Measurements from ENCODE around the gene HHATL. TPM values are rescaled to one million over a fixed set of nuclear protein-coding genes. Genes with fewer than 3 reads are reported as not detected.

Gene HHATL
- total RNA-seq, 2 donors from 2014 or later, result 0.28 TPM; not detected in 1

DNA sequence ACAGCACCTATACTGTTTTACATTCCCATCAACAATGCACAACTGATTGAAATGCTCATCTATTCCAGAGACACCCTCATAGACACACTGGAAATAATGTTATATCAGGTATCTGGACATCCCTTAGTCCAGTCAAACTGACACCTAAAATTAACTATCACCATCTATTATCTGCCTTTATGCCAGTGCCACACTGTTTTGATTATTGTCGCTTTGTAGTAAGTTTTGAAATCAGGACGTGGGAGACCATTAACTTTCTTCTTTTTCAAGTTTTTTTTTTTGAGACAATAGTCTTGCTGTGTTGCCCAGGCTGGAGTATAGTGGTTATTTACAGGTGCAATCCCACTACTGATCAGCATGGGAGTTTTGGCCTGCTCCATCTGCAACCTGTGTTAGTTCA lies 26.7 kb downstream of the HHATL start:
- DNase-seq (no peak), ATAC-seq (no peak)
- intact Hi-C loops (cut with DNase I, micrococcal nuclease), result no loop called here

DNA sequence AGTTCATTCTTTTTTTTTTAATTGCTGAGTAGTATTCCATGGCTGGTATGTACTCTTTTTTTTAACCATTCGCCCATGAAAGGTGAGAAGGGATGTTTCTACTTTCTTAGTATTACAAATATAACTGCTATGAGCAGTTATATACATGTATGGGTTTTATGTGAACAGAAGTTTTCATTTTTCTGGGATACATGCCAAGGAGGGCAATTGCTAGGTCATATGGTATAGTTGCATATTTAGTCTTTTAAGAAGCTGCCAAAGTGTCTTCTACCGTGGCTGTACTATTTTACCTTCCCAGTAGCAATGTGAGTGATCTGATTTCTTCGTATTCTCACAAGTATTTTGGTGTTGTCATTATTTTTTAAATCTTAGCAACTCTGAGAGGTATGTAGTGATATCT lies 28.5 kb downstream of the HHATL start:
- no peak for ATAC-seq
- DNase-seq, result no peak
- intact Hi-C loops (cut with DNase I, micrococcal nuclease), result no loop called here

DNA sequence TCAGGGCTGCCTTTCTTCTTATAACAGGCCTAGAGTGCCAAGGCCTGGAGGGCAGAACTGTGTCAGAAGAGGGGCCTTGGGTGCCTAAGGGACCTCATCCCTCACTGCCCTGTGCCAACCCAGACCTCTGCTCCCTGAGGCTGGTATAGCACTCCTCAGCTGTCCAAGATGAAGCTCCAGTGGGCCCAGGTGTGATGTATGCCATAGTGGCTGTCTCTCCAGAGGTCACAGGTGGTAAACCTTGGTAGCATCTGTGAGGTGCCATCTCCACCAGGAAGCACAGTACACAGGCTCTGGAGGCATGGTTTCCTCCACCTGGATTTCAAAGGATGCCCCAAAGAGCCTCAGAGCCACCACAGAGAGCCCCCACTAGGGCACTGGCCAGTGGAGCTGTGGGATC lies 29.5 kb downstream of the HHATL start:
- DNase-seq (peak in 1 of 2 donors; percentile 16), ATAC-seq (no peak)
- intact Hi-C loops (cut with DNase I, micrococcal nuclease), result no loop called here

DNA sequence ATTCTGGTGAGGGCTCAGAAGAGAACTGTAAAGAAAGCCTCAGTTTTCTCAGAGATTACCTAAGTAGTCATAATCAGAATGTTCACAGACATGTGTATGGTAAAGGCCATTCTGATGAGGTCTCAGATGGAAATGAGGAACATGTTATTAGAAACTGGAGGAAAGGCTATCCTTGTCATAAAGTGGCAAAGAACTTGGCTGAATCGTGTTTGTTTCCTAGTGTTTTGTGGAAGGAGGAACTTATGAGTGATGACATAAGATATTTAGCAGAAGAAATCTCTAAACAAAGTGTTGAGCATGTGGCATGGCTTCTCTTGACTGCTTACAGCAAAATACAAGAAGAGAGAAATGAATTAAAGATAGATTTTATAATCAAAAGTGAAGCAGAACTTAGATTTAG lies 30.1 kb downstream of the HHATL start:
- ATAC-seq (no peak), DNase-seq (no peak)
- intact Hi-C loops (cut with DNase I, micrococcal nuclease), result no loop called here

DNA sequence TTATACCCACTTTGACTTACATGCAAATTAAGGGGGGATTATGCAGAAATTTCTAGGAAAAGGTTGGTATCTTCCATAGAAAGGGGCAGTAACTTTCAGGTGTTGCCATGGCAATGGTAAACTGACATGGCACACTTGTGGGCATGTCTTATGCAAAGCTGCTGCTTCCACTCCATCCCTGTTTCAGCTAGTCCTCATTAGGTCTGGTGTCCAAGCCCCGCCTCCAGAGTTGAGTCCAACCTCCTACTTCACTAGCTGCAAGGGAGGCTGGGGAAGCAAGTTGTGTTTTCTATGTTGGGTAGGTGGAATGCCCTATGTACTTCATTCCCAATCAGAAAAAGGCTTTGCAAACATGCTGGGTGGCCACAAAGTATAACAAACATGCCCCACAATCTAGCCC lies 31.9 kb downstream of the HHATL start:
- intact Hi-C loops (cut with DNase I, micrococcal nuclease), result no loop called here
- DNase-seq (no peak), ATAC-seq (no peak)

DNA sequence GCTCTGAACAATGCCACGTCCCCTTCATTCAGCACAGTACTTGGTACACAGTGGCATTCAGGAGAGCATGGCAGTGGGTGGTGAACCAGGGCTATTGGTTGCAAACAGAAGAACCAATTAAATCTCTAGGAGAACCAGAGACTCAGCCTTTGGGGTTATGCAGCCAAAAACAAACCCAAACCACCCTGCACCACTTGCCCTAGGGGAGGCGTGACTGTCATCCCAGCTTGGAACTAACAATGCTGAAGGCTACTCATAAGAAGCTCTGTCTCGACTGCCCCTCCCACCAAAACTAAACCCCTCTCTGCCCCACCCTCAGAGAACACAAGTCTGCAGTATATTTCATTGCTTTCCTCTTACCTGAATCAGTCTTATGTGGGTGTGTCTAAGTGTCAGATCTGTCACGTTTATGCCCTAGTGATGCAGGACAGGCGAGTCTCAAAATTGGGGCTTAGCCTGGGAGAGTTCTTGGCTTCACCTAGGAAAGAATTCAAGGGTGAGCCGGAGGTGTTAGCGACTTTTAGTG lies 32.5 kb downstream of the HHATL start:
- no peak for DNase-seq
- intact Hi-C loops (cut with DNase I, micrococcal nuclease), result no loop called here
- no peak for ATAC-seq

DNA sequence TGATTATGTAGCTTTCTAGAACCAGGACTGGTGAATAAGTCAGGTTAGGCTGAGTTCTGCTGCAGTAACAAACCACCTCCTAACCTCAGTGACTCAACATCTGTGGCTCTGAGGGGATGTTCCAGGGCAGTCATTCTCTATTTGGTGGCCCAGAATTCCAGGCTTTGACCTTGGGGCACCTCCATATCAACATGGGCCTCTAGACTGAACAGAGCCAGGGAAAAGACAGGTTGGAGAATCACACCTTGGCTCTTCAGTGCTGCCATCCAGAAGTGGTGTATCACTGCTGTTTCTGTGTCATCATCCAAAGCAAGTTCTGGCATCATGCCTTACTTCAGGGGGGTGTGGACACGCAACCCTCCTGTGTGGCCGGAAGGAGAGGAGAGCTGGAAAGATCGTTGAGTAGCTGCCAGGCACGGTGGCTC lies 33.8 kb downstream of the HHATL start:
- DNase-seq, result no peak
- intact Hi-C loops (cut with DNase I, micrococcal nuclease), result no loop called here
- ATAC-seq, result no peak

DNA sequence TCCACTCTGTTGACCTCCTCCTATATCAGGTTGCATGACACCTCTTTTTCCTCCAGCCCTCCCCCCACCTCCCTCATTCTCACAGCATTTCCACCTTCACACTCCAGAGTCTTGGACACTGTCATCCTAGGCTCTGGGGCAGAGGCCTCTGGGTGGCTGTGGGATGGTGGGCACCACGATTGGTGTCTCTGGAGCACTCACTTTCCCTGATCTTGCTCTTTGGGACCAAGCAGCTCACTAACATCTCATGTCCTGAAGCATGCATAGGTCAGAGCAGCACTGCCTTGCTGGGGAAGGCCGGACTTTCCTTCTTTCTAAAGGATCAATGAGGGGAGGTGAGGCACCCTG lies 34.2 kb downstream of the HHATL start:
- ATAC-seq, result no peak
- DNase-seq, result no peak
- intact Hi-C loops (cut with DNase I, micrococcal nuclease), result no loop called here

DNA sequence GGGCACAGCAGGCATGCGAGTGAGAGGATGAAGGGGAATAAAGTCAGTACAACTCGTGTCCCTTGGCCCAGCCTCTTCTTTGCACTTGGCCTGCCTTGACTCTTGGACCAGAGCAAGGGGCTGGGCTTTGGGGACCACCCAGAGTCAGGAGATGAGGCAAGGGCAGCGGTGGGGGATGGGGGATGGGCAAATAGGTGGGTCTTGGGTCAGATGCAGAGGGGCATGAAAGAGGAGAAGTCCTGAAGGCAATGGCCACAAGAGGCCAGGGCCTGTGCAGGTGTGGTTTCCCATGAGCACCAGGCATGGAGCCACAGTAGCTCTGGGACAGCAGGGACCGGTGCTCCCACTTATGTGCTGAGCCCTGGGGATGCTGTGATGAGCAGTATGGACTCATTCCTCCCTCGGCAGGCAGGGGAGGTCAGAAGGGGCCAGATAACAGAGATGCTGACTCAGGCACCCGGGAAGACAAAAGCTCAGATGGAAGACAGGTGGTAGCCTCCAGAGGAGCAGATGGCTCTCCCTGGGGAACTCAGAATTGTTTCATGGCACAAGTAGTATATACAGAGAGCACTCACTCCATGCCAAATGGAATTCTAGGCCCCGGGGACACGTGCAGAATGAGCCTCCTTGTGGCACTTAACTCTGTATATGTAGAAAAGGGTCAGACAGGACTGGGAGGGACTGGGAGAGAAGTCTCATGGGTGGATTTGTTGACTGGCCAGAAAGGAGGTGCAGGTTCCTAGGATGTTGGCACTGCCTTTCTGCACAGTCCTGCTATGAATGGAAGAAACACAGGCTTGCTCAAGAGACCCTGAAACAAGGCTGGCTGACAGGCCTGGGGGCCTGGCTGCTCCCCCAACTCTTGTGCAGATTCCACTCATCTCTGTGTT lies 34.8 kb downstream of the HHATL start:
- ATAC-seq (no peak), DNase-seq (peak in 1 of 2 donors; percentile 19)
- intact Hi-C loops (cut with DNase I, micrococcal nuclease), result no loop called here

DNA sequence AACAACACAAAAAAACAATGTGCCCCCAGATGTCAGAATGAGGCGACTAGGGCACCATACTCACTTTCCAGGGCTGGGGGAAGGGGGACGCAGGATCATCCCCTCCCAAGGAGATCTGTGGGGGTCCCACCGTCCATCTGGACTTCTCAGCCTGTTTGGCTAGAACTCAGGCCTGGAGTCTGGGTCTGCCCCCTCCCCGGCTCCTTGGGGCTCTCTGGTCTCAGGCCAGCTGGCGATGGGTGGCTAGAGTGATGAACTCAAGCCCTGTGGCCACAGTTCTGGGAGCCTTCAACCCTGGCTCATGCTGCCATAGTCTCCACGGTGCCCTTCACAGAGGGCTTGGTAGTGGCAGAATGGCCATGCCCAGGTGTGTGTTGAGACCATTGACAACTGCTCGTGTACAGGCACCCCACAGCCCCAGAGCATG lies 35.5 kb downstream of the HHATL start:
- intact Hi-C loops (cut with DNase I, micrococcal nuclease), result no loop called here
- no peak for ATAC-seq
- DNase-seq, result no peak

DNA sequence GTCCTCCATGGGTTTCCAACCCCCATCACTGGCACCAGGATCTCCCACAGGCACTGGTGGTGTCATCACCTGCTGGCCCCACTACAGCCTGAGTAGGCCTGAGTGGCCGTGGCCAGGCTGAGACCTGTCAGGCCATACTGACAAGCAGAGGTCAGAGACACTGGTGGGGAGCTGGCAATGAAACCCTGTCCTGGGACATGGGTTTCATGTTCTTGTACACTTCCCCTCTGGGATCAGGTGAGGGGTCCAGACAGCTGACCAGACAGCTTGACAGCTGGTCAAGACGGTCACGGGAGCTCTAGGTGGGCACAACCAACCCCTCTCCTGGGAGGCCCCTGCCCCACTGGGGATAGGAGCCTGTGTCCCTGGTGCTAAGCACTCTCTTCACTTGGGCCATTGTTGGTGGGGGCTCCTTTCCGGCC lies 36.0 kb downstream of the HHATL start:
- ATAC-seq, result no peak
- intact Hi-C loops (cut with DNase I, micrococcal nuclease), result no loop called here
- no peak for DNase-seq

DNA sequence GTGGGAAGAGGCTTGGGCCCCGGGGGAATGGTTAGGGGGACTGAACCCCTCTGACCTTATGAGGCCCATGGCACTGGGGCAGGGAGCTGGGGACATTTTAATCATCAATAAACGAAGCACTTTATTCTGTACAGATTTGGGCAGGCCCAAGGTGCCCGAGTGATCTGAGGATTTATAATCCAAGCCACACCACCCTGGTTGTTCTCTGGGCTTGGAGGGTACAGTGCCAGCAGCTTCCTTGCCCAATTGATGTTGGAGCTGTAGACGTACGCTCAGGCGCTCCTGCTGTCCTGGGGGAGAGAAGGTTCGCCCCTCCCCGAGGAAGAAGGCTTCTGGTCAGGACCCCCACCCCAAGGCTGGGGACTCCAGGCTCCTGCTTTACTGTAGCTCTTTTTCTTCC lies 36.6 kb downstream of the HHATL start:
- intact Hi-C loops (cut with DNase I, micrococcal nuclease), result no loop called here
- DNase-seq, result no peak

DNA sequence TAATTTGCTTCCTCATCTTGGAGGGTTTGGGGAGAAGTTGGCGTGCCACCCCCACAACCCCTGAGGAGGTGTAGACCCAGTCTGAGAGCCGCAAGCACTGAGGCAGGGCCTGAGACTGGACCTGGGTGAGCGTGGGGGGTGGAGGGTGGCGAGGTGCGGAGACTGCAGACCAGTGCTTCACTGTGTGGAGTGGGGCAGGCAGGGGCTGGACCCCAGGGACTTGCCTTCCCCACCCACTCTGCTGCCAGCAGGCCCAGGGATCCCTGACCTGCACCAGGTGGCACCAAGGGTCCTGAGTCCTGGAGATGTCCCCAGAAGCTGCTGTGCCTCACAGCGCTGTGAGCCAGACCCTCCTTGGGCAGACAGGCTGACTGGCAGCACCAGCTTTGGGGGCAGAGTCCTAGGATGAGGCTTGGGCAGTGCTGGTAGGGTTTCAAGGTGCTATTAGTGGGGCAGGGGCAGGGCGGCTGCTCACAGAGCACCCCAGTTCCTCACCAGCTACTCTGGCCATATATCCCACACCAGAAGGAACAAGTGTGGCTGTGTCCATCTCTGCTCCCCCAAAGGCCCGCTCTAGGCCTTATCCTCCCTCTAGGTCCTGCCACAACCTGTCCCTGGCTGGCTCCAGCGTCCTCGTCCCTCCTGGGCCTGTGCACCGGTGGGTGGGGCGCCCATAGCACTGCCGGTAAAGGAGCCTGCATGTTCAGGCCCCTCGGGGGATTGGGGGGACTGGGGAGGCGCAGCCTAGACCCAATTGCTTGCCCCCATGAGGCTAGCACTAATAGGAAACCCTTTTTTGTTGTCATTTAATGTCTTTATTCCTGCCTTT lies 37.3 kb downstream of the HHATL start:
- ATAC-seq (no peak), DNase-seq (no peak)
- intact Hi-C loops (cut with DNase I, micrococcal nuclease), result no loop called here

More for the DNA sequence above, 36.6 kb downstream of the HHATL start:
- ATAC-seq, result no peak

DNA sequence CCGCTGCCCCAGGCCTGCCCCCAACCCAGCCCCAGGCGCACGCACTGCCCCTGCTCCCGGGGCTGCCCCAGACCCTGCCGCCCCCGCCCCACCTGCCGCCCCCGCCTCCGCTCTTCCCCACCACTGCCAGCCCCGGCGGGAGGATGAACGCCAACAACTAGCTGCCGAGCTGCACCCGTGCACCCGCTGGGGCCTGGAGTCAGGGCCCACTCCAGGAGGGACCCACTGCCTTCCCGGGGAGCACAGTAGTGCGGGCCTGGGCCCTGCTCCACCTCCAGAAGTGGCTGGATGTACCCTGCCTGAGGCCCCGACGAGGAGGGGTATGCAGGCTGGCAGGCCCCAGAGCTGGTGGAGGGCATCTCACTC lies 38.2 kb downstream of the HHATL start:
- no peak for ATAC-seq
- intact Hi-C loops (cut with DNase I, micrococcal nuclease), result no loop called here
- DNase-seq, result no peak

DNA sequence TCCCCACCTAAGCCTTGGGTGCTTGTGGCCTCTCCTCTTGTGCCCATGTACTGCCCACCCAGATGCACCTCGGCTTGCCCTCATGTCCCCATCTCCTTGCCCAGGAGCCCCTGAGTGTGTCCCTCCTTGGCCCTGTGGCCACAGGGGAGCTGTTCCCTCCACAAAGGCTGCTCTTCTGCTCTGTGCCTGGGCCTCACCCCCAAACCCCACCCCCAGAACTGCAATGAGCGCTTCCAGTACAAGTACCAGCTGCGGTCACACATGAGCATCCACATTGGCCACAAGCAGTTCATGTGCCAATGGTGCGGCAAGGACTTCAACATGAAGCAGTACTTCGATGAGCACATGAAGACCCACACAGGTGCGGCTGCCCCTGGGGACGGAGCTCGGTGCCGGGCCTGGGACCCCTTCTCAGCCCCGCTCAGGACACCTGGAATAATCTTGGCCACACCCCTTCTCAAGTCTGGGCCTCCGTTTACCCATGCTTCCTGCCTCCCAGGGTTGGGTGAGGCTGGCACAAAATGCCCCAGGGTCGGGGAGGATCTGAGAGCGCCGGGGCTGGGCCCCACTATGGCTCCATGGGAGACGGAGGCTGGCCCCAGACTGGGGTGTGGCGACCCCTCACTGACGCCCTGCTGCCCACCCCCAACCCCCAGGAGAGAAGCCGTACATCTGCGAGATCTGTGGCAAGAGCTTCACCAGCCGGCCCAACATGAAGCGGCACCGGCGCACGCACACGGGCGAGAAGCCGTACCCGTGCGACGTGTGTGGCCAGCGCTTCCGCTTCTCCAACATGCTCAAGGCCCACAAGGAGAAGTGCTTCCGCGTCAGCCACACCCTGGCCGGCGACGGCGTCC lies 38.8 kb downstream of the HHATL start:
- intact Hi-C loops (cut with DNase I, micrococcal nuclease), result no loop called here
- ATAC-seq (peak; percentile 70), DNase-seq (no peak)

DNA sequence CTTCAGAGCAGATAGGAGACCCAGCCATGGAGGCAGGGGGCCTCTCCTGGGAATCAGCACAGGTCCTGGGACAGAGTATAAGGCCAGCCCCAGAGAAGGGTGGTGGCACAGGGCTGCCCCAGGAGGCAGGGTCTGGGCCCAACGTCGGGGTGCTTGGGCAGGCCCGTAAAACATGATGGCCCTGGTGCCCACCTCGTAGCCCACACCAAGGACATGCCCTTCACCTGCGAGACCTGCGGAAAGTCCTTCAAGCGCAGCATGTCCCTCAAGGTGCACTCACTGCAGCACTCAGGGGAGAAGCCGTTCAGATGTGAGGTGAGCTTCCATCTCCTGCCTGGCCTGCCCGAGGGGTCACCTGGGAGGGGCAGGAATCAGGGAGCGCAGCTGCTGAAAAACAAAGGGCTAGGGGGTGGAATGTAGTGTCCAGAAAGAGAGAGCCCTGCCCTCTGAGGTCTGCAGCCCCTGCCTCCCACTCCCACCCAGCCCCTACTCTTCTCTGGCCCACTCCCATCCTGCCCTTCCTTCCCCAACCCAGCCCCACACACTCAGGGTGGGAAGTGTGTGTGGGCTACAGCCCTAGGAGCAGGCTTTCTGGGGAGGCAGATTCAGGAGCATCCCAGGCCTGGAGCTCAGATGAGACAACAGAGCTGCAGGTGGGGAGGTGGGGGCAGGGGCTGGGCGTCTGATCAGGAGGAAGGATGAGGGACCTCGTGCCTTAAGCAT lies 39.6 kb downstream of the HHATL start:
- intact Hi-C loops (cut with DNase I, micrococcal nuclease), result no loop called here
- DNase-seq, result no peak
- no peak for ATAC-seq

DNA sequence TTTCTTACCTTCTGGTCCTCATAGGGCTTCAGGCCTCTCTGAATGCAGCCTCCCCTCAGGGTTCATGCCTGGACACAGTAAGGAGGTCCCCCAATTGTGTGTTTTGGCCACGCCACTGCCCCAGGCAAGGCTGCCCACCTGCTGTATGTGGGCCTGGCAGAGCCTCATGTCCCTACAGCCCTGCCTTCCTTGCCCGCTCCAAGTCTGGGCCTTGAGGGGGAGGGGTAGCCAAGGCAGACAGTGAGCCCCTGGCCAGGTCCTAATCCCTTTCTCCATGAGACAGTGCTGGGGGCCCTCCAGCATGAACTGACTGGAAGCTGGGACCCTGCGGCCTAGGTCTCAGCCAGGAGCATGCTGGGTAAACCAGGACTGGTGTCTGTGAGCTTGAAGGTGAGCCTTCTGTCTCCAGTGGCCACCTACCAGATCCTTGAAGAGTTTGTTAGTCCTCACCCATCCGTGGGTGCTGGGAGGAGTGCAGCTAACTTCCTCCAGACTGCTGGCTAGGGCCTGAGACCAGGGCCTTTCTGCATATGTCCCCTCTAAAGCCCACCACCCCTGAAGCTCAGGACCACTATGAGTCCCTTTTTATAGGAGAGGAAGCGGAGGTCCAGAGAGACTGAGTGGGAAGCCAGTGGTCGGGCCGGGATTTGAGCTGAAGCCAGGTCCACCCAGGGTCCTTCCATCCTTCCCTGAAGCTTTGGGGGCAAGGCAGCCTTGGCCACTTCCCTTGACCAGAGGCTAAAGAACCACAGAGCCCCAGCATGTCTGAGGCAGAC lies 40.4 kb downstream of the HHATL start:
- DNase-seq, result no peak
- ATAC-seq, result no peak
- intact Hi-C loops (cut with DNase I, micrococcal nuclease), result no loop called here

DNA sequence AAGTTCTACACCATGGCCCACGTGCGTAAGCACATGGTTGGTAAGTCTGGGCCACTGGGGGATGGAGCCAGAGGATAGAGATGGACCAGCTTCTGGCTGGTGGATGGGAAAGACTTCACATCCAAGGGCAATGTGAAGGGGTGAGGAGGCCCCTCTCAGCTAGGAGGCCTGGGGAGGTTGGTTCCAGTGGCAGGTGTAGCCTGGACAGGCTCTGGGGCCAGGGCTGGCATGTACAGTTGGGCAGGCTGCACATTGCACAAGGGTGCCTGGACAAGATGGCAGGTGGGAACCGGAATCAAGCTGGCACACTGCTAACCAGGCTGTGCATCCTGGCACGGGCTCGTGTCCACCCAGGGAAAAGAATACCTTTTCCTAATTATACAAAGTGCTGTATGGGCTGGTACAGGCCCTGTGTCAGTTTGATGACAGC lies 41.0 kb downstream of the HHATL start:
- ATAC-seq (no peak), DNase-seq (no peak)
- intact Hi-C loops (cut with DNase I, micrococcal nuclease), result no loop called here
